ENCODE measurements around the gene CDX1.

The CDX1 gene

GRCh38 chr5:150166650-150167511 is at the start of gene CDX1:
Gene CDX1 (plus strand): TSS chr5:150166778. CDS start chr5:150166877, 99 bp downstream.
- DNase-seq (ENCODE audit: low read depth in 2 of 2), result no peak

DNA sequence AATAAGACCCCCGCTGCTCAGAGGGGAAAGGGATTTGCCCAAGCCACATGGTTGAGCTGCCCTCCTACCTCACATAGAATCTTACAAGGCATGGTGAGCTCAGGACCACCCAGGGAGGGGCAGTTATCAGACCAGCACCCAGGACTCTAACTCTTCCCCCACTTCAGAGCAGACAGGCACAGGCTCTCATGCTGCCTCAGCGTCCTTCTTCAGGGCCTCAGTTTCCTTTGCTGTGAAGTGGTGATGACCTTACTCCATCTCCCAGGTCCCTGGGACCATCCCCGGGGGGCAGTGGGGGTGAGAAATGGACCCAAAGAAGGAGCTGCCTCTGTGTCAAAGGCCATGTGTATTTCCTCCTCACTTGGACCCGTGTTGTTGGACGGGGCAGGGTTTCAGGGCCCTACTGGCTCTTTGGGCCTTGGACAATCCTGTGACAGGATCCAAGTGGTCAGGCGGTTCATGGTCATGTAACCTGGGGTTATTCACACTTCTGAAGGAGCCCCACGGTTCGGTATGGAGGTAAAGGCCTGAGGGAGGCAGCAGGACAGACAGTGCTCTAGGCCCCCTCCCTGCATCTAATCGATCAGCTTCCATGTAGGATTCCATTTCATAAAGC is 48.5 kb upstream of the CDX1 start:
- no peak for DNase-seq (ENCODE audit: low read depth in 2 of 2)

DNA sequence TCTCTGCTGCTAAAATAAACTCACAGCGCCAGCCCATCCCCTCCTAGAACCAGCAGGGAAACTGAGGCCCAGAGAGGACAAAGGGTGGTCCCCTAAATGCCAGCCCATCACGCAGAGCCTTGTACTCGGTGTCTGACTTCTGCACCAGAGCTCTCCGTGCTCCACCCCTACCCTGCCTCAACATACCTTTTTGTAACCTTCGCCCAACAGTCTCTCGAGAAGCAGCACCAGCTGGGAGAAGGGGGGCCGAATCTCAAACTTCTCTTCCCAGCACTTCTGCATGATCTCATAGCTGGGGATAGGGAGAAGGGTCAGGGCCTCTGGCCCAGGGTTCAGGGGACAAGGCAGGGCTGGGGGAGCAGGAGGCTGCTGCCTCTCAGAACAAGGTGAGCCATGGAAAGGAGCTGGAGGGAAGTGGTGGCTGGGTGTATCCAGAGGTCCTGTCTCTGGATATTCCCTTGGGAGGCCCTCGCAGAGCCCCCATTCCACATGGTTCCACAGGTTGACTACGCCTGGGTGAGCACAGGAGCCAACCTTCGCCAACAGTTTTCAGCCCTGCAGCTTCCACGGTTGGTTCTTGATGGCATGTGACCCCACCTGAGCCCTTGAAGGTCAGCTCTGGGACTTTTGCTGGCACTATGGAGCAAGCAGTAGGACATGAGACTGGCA is 47.9 kb upstream of the CDX1 start:
- no peak for DNase-seq (ENCODE audit: low read depth in 2 of 2)

GRCh38 chr5:150119421-150120061 is 47.0 kb upstream of the CDX1 start:
- DNase-seq (ENCODE audit: low read depth in 2 of 2), result no peak

GRCh38 chr5:150120062-150120441 is 46.5 kb upstream of the CDX1 start:
- DNase-seq (ENCODE audit: low read depth in 2 of 2), result no peak

DNA sequence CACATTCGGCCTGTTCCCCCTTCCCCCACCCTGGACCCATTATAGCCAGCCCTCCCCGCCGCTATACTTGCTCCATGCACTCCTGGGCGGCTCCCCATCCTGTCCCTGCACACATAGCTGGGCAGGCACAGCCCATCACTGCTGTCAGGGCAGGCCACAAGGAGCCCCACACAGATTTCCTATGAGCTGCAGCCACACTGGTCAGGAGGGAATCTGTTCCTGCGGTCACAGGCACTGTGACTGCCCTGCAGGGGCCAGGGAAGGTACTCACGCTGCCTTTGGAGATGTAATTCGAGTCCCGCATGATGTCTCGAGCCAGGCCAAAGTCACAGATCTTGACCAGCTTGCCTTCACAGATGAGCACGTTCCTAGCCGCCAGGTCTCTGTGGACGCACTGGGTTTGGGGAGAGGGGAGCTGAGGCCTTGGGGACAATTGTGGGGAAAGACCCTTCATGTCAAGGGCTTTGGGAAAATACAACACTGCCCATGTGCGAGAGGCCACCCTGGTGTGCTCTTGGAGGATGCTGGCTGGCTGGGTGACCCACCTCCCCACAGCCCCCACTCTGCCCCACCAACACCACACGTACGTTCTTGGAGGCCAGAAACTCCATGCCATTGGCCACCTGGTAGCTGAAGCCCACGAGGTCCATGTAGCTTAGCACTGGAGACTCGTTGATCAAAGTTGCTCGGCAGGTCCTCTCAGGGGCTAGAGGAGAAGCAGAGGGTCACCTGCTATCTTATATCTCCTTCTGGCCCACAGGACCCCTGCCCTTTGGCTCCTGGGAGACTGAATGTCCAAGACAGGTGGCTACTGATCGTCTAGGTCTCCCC is 45.7 kb upstream of the CDX1 start:
- no peak for DNase-seq (ENCODE audit: low read depth in 2 of 2)

DNA sequence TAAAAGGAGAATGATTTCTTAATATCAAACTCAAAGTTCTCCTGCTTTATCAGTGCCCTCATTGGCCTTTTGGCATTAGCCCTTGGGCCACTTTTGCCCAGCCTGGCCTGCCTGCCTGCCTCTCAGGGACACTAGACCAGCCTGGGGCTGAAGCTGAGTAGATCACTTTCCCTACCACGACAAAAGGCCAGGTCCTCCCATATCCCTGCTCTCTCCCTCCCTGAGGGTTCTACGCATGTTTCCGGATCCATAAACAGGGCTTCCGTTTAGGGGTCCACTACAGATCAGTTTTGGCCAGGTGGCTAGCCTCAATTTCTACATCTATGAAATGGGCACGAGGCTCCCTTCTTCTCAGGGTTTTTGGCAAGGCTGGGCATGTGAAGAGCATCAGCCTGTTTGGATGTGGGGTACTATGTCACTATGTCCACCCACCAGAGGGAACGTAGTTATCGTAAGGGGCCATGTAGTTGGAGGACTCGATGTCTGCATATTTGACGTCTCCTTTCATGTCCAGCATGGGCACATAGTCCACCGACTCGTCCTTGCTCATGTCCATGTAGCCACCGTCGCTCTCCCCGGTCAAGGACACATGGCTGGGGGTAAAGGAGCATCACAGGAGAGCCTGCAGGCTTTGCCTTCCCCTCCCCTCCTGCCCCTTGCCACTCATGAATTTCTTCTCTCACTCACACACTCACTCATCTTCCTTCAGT is 45.0 kb upstream of the CDX1 start:
- DNase-seq (ENCODE audit: low read depth in 2 of 2), result no peak

- no peak for DNase-seq (ENCODE audit: low read depth in 2 of 2)
Observed at GRCh38 chr5:150122158-150122510, 44.4 kb upstream of the CDX1 start.

GRCh38 chr5:150122536-150123481 is 43.8 kb upstream of the CDX1 start:
- DNase-seq (ENCODE audit: low read depth in 2 of 2), result no peak

GRCh38 chr5:150123542-150123941 is 43.0 kb upstream of the CDX1 start:
- no peak for DNase-seq (ENCODE audit: low read depth in 2 of 2)

- DNase-seq (ENCODE audit: low read depth in 2 of 2), result no peak
Observed at GRCh38 chr5:150124111-150124557, 42.4 kb upstream of the CDX1 start.

DNA sequence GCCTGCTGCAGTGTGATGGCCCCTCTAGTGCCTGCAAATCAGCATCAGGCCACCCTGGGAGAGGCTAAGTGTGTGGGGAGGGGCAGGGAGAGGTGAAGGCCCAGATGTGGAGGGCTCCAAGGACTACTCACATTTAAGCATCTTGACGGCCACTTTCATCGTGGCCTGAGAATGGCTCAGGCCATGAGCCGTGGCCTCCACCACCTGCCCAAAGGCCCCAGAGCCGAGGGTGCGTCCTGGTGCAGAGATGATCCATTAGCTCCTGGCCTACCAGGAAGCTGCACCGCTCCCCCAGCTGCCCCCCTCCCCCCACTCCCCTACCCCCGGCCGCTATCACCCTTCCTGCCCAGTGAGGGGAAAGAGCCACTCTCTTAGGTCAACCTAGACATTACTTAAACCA is 42.0 kb upstream of the CDX1 start:
- no peak for DNase-seq (ENCODE audit: low read depth in 2 of 2)

DNA sequence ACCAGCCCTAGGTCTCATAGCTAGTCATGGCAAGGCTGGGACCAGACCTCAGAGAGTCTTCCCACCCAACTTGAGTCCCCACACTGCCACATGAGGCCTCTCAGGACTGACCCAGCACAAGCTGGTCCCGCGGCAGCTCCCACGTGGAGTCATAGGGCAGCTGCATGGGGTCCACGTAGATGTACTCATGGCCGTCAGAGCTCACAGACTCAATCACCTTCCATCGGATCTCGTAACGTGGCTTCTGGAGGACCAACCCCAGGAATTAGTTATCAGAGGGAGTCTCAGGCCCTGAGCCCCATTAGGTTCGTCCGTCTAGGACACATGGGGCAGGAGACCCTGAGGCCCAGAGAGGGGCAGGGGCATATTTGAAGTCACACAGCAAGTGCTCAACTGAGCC is 41.2 kb upstream of the CDX1 start:
- DNase-seq (ENCODE audit: low read depth in 2 of 2), result no peak

- no peak for DNase-seq (ENCODE audit: low read depth in 2 of 2)
Observed at GRCh38 chr5:150126199-150126920, 40.2 kb upstream of the CDX1 start.

DNA sequence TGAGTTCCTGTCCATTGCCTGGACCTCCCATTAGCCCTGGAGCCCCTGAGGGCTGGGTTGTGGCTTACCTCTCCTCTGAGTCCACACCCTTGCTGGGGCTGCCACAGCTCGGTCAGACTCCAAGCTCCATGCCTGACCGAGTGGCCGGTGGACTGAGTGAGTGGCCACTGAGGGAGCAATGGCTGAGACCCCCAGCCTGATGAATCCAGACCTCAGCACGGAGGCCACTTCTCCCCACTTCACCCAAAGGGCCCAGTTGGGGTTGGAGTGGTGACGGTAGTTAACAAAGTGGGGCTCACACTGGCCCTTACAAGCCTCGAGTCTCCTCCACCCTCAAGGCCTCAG is 39.7 kb upstream of the CDX1 start:
- no peak for DNase-seq (ENCODE audit: low read depth in 2 of 2)

DNA sequence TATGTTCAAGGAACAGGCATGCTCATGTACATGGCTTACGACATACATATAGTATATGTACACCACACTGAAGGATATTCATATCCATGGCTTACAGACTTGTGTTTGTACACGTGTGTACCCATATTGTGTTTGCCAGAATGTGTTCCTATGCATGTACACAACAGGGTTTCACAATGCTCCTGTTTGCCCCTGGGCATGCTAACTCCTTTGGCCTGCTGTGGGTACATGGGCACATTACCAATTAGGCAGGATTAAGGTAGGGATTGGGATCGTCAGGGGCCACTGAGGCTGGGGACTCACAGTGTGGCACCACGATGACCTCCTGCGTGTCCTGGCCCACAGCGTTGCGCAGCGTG is 37.1 kb upstream of the CDX1 start:
- DNase-seq (ENCODE audit: low read depth in 2 of 2), result no peak

DNA sequence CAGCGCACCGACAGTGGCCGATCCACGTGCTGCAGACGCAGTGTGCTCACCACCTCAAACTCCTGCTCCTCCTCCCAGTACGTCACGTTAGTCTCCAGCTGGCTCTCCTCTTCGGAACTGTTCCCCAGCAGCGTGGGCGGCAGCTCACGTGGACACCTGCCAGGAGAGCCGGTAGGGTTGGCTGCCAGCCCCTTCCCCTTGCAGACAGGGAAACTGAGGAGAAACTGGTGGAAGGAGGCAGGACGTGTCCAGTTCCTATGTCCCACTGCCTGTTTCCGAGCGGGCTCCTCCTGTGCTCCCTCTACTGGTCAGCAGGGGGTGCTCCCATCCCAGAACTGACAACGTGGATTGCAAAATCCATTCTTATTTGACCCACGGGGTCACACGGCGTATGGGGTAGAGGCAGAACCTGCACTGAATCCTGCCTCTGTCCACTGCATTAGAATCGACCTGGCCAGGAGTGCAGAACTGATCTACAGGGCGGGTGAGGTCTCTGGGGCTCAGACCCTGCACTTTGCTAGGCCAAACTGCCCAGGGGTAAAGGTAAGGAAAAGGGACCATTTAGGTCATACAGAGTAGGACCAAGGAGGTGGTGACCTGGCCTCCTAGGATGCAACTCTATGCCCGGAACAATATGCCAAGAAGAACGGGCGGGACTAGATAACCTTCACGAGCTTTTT is 36.6 kb upstream of the CDX1 start:
- peak in 1 of 2 donors; percentile 11 for DNase-seq (ENCODE audit: low read depth in 2 of 2)

DNA sequence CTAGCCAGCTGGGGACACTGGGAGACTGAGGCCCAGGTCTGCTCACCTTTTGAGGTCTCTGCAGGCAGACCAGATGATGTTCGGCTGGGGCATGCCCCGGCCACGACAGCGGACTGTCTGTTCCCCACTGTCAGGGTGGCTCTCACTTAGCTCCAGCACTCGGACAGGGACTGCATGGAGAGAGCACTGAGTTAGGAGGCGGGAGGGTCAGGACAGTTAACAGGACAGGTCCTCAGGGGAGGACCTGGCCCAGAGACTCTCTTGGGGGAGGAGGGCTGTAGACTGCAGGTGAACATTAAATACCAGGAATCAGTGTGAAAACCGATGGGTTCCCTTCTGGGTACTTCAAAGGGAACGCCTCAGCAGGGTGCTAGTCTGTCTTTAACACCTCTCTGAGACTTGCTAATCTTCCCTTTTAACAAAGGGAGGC is 36.1 kb upstream of the CDX1 start:
- DNase-seq (ENCODE audit: low read depth in 2 of 2), result no peak

DNA sequence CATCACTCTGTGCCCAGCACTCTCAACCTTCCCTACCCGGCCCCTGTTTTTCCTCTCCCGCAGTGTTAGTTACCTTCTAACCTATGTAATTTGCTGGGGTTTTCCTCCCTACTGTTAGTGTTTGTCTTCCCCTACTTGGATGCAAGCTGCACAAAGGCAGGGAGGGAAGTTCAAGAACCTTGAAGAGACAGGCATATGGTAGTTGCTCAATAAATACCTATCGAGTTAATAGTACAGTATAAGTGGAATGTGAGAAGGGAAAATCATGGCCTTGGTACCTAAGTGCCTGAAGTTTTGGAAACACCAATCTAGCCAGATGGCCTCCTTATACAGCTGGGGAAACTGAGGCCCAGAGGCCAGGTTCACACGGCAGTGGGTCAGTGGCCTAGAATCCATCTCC is 35.1 kb upstream of the CDX1 start:
- no peak for DNase-seq (ENCODE audit: low read depth in 2 of 2)

Data from stimulated activated CD8-positive, alpha-beta memory T cell treated with anti-CD3 and anti-CD28 coated beads, Interleukin-2, amount 100 ng/mL, for 1 hour (primary cell).